MM.1S (cell line): ENCODE data around the gene ZNF451.

ENCODE experiments used
- DNase-seq: peaks from one replicate; pipeline ENCODE4 v3.0.0-alpha.2; 2015
- H2AFZ ChIP-seq: fragments of 300-600 bp; sonication (generic); 2 replicates; pipeline ENCODE4 v1.6.0; 2016; ENCODE audit warnings: antibody characterized with exemption, low read length
- H3F3A ChIP-seq: fragments of 300-600 bp; sonication (generic); 2 replicates; pipeline ENCODE4 v1.6.1; 2016; ENCODE audit warnings: mild to moderate bottlenecking, antibody characterized with exemption, low read length, moderate library complexity, mixed read lengths; ENCODE audit not compliant: insufficient read depth
- H3K27ac ChIP-seq: fragments of 300-600 bp; sonication (generic); 2 replicates; pipeline ENCODE4 v1.5.1; 2016; ENCODE audit warnings: mild to moderate bottlenecking, low read length
- H3K27me3 ChIP-seq: fragments of 300-600 bp; sonication (generic); replicated peaks from 2 replicates; pipeline ENCODE4 v1.6.0; 2016; ENCODE audit warnings: low read length; ENCODE audit not compliant: insufficient read depth
- H3K36me3 ChIP-seq: fragments of 300-600 bp; sonication (generic); replicated peaks from 2 replicates; pipeline ENCODE4 v1.6.1; 2016; ENCODE audit warnings: mild to moderate bottlenecking, low read length, mixed read lengths; ENCODE audit not compliant: insufficient read depth
- H3K4me1 ChIP-seq: fragments of 300-600 bp; sonication (generic); 2 replicates; pipeline ENCODE4 v1.6.1; 2016; ENCODE audit warnings: low read length, mixed read lengths
- H3K4me2 ChIP-seq: fragments of 300-600 bp; sonication (generic); 2 replicates; pipeline ENCODE4 v1.6.0; 2016; ENCODE audit warnings: low read depth, low read length
- H3K4me3 ChIP-seq: fragments of 300-600 bp; sonication (generic); 2 replicates; pipeline ENCODE4 v1.5.1; 2016; ENCODE audit warnings: low read length, mixed read lengths
- H3K79me2 ChIP-seq: fragments of 300-600 bp; sonication (generic); 2 replicates; pipeline ENCODE4 v1.6.1; 2016; ENCODE audit warnings: mixed run types, low read length, mixed read lengths
- H3K9ac ChIP-seq: fragments of 300-600 bp; sonication (generic); 2 replicates; pipeline ENCODE4 v1.6.1; 2016; ENCODE audit warnings: low read length, mixed read lengths
- H3K9me2 ChIP-seq: fragments of 300-600 bp; sonication (generic); replicated peaks from 2 replicates; pipeline ENCODE4 v1.6.1; 2016; ENCODE audit warnings: mild to moderate bottlenecking, low read length, mixed read lengths; ENCODE audit not compliant: insufficient read depth
- H3K9me3 ChIP-seq: fragments of 300-600 bp; sonication (generic); replicated peaks from 2 replicates; pipeline ENCODE4 v1.6.1; 2016; ENCODE audit warnings: mild to moderate bottlenecking, low read length, mixed read lengths; ENCODE audit not compliant: insufficient read depth
- H4K20me1 ChIP-seq: fragments of 300-600 bp; sonication (generic); 2 replicates; pipeline ENCODE4 v1.6.1; 2016; ENCODE audit warnings: mild to moderate bottlenecking, low read length, moderate library complexity, mixed read lengths; ENCODE audit not compliant: insufficient read depth
- EZH2 ChIP-seq: fragments of 300-600 bp; sonication (generic); optimal IDR thresholded peaks from 2 replicates; pipeline ENCODE3; 2017; ENCODE audit warnings: low read depth, mild to moderate bottlenecking, antibody characterized with exemption, low read length, mixed read lengths
- EZH2phosphoT487 ChIP-seq: fragments of 300-600 bp; sonication (generic); IDR thresholded peaks from 2 replicates; pipeline ENCODE4 v1.6.1; 2018; ENCODE audit warnings: antibody characterized with exemption, low read length
- TF ChIP-seq, protein P1 (sequence below): fragments of 300-600 bp; sonication (generic); IDR thresholded peaks from 2 replicates; pipeline ENCODE4 v1.5.1; 2016; ENCODE audit warnings: antibody characterized with exemption, low read length, mixed read lengths

Gene ZNF451

DNA sequence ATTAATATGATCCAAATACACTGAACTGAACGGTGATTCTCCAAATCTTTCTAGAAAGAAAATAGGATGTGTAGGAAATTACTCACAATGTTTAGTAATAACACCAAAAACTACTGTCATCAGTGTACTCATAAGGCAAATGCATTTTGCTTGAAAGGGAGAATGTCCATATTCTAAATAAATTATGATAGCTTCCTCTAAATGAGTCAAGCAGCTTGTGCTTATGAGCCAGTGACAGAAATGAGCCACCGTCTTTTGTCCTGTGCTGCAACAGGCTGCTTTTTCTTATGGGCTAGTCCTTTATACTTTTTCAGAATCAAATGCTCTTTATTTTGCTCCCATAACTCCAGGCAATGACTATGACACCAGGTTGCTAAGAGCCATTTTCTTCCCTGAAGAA, 4.5 kb upstream of the ZNF451 start:
- TF ChIP-seq, protein P1, sequence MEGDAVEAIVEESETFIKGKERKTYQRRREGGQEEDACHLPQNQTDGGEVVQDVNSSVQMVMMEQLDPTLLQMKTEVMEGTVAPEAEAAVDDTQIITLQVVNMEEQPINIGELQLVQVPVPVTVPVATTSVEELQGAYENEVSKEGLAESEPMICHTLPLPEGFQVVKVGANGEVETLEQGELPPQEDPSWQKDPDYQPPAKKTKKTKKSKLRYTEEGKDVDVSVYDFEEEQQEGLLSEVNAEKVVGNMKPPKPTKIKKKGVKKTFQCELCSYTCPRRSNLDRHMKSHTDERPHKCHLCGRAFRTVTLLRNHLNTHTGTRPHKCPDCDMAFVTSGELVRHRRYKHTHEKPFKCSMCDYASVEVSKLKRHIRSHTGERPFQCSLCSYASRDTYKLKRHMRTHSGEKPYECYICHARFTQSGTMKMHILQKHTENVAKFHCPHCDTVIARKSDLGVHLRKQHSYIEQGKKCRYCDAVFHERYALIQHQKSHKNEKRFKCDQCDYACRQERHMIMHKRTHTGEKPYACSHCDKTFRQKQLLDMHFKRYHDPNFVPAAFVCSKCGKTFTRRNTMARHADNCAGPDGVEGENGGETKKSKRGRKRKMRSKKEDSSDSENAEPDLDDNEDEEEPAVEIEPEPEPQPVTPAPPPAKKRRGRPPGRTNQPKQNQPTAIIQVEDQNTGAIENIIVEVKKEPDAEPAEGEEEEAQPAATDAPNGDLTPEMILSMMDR = no peak
- TF ChIP-seq EZH2 (no peak), EZH2phosphoT487 (no peak)
- Histone ChIP-seq H3K4me3 (no peak overlapping the region), H3K4me2 (no peak overlapping the region), H3K9ac (no peak overlapping the region), H3K9me2 (no peaks in the 10 kb centered on the region), H3K9me3 (no peaks in the 10 kb centered on the region), H3K36me3 (no peaks in the 10 kb centered on the region), H3K4me1 (peaks cover 5% of the 10 kb centered on the region), H4K20me1 (no peaks in the 10 kb centered on the region), H3K27me3 (no peaks in the 10 kb centered on the region), H3K79me2 (no peaks in the 10 kb centered on the region), H3K27ac (no peak overlapping the region), H3F3A (no peaks in the 10 kb centered on the region), H2AFZ (no peak overlapping the region)
- DNase-seq = no peak

DNA sequence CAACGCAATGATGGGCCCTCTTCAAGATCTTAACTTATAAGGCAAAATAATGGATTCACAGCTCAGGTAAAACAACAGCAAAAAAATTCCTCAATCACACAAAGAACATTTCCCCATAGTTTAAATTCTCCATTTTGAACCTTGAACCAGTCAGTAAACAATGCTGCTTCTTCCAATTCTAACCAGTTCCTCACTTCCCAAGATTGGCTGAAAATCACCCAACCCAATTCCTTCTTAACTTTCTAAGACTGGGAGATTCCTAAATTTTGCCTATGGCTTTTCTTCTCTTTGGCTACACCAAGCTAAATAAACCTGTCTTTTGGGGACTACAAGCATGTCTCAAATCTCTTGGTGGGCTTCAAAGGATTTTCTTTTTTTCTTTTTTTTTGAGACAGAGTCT, 3.1 kb upstream of the ZNF451 start:
- no peaks in the 10 kb centered on the region for H3K9me3 ChIP-seq
- no peaks in the 10 kb centered on the region for H3F3A ChIP-seq
- no peaks in the 10 kb centered on the region for H4K20me1 ChIP-seq
- no peak overlapping the region for H3K4me2 ChIP-seq
- no peaks in the 10 kb centered on the region for H3K36me3 ChIP-seq
- H3K27me3 ChIP-seq = no peaks in the 10 kb centered on the region
- H3K9ac ChIP-seq = no peak overlapping the region
- H3K79me2 ChIP-seq = peaks cover 6% of the 10 kb centered on the region
- no peak for DNase-seq
- H2AFZ ChIP-seq = no peak overlapping the region
- no peaks in the 10 kb centered on the region for H3K9me2 ChIP-seq
- H3K4me1 ChIP-seq = peaks cover 10% of the 10 kb centered on the region
- TF ChIP-seq EZH2 (no peak), EZH2phosphoT487 (no peak)
- TF ChIP-seq, protein P1 = no peak
- no peak overlapping the region for H3K4me3 ChIP-seq
- no peak overlapping the region for H3K27ac ChIP-seq

DNA sequence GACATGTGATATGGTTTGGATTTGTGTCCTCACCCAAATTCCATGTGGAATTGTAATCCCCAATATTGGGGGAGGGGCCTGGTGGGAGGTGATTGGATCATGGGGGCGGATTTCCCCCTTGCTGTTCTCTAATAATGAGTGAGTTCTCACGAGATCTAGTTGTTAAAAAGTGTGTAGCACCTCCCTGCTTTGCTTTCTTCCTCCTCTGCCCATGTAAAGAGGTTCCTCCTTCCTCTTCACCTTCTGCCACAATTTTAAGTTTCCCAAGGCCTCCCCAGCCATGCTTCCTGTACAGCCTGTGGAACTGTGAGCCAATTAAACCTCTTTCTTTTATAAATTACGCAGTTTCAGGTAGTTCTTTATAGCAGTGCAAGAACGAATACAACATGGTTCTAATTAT, 2.1 kb upstream of the ZNF451 start:
- peaks cover 17% of the 10 kb centered on the region for H3K79me2 ChIP-seq
- no peaks in the 10 kb centered on the region for H4K20me1 ChIP-seq
- H2AFZ ChIP-seq = no peak overlapping the region
- H3K36me3 ChIP-seq = no peaks in the 10 kb centered on the region; the same call in 1 of the 2 replicates
- H3K4me2 ChIP-seq = no peak overlapping the region
- H3K9me2 ChIP-seq = no peaks in the 10 kb centered on the region
- no peaks in the 10 kb centered on the region for H3K9me3 ChIP-seq
- H3K27me3 ChIP-seq = no peaks in the 10 kb centered on the region
- no peaks in the 10 kb centered on the region for H3F3A ChIP-seq
- H3K4me1 ChIP-seq = peaks cover 17% of the 10 kb centered on the region
- H3K27ac ChIP-seq = no peak overlapping the region
- no peak overlapping the region for H3K4me3 ChIP-seq
- DNase-seq = no peak
- TF ChIP-seq EZH2phosphoT487 = no peak
- TF ChIP-seq, protein P1 = no peak
- no peak for TF ChIP-seq EZH2
- no peak overlapping the region for H3K9ac ChIP-seq
